ENCODE data around the gene SEC11C. TPM values are rescaled to one million over a fixed set of nuclear protein-coding genes. Genes with fewer than 3 reads are reported as not detected.
A peak's percentile ranks its signal among the peaks of the same experiment; 100 is the strongest.
"Not testable (repeated sequence)": the region's sequence is repeated elsewhere in the genome, so short reads cannot be mapped to it uniquely, and the experiment has no call there.

Gene SEC11C
- total RNA-seq, 2 experiments from 2014 or later: 53.5 to 70.2 TPM

- no peaks in the 10 kb centered on the region for H3K36me3 Mint-ChIP-seq (ENCODE audit: low read depth)
- intact Hi-C loops (cut with DNase I, micrococcal nuclease): no loop called here
- CTCF ChIA-PET: interaction anchor here (1.0 kb wide), 1 partner anchor 14 kb away, joined by 4 read pairs; no protein-coding TSS in a partner anchor
- peaks cover 31% of the 10 kb centered on the region for H3K27me3 Mint-ChIP-seq
- peaks cover 5% of the 10 kb centered on the region for H3K4me1 Mint-ChIP-seq
- H3K4me3 Mint-ChIP-seq: no peak overlapping the region
- no peak overlapping the region for H3K27ac Mint-ChIP-seq
- ATAC-seq (no peak), DNase-seq (no peak)
- no peaks in the 10 kb centered on the region for H3K9me3 Mint-ChIP-seq (ENCODE audit: low read depth)
- POLR2A ChIA-PET: no interaction called here
These were observed 12.6 kb upstream of the SEC11C start for GRCh38 chr18:59127047-59127446.

GRCh38 chr18:59129951-59130703 lies 9.6 kb upstream of the SEC11C start:
- Mint-ChIP-seq H3K27me3 (peaks cover 38% of the 10 kb centered on the region), H3K9me3 (ENCODE audit: low read depth) (no peaks in the 10 kb centered on the region), H3K4me1 (no peaks in the 10 kb centered on the region), H3K27ac (no peak overlapping the region), H3K36me3 (ENCODE audit: low read depth) (no peaks in the 10 kb centered on the region), H3K4me3 (no peak overlapping the region)
- POLR2A ChIA-PET: no interaction called here
- CTCF ChIA-PET: interaction anchor here (0.8 kb wide), 1 partner anchor 11 kb away, joined by 3 read pairs; no protein-coding TSS in a partner anchor
- no peak for ATAC-seq
- DNase-seq: no peak
- intact Hi-C loops (cut with DNase I, micrococcal nuclease): loop anchor here in 1 of 2 experiments (10.0 kb wide), 1 partner anchor 1505 kb away; the partner anchor contains the start of gene NARS1

GRCh38 chr18:59132810-59133465 lies 6.7 kb upstream of the SEC11C start:
- Mint-ChIP-seq H3K27ac (no peak overlapping the region), H3K4me3 (no peak overlapping the region), H3K36me3 (ENCODE audit: low read depth) (no peaks in the 10 kb centered on the region), H3K4me1 (no peaks in the 10 kb centered on the region), H3K27me3 (peaks cover 34% of the 10 kb centered on the region), H3K9me3 (ENCODE audit: low read depth) (no peaks in the 10 kb centered on the region)
- intact Hi-C loops (cut with DNase I, micrococcal nuclease): loop anchor here in 1 of 2 experiments (10.0 kb wide), 1 partner anchor 1508 kb away; the partner anchor contains the start of gene NARS1
- ChIA-PET POLR2A (no interaction called here), CTCF (interaction anchor here (0.6 kb wide), 1 partner anchor 254 kb away, joined by 3 read pairs; no protein-coding TSS in a partner anchor)
- no peak for ATAC-seq
- DNase-seq: no peak

- Mint-ChIP-seq H3K4me3 (peak overlapping the region; percentile 94), H3K4me1 (peaks cover 39% of the 10 kb centered on the region), H3K27ac (peak overlapping the region; percentile 95), H3K9me3 (ENCODE audit: low read depth) (no peaks in the 10 kb centered on the region), H3K27me3 (peaks cover 10% of the 10 kb centered on the region), H3K36me3 (ENCODE audit: low read depth) (peaks cover 6% of the 10 kb centered on the region)
- intact Hi-C loops (cut with DNase I, micrococcal nuclease): loop anchor here (1.0 to 10.0 kb wide), 9 partner anchors 15 to 1514 kb away; partner anchors contain the start of genes LMAN1 (in 1 of the 2), MALT1 (in 1 of the 2), NARS1 (in 1 of the 2) and NEDD4L (in 1 of the 2)
- DNase-seq (peak; percentile 96), ATAC-seq (peak; percentile 89)
- ChIA-PET CTCF (no interaction called here), POLR2A (interaction anchor here (2.6 kb wide), 1 partner anchor 15 kb away, joined by 11 read pairs; no protein-coding TSS in a partner anchor)
These were observed 431 bp upstream of the SEC11C start for GRCh38 chr18:59139291-59139614.

GRCh38 chr18:59140302-59140885 lies 710 bp downstream of the SEC11C start:
- Mint-ChIP-seq H3K4me1 (peaks cover 47% of the 10 kb centered on the region), H3K27me3 (peaks cover 6% of the 10 kb centered on the region), H3K27ac (peak overlapping the region; percentile 95), H3K36me3 (ENCODE audit: low read depth) (peaks cover 6% of the 10 kb centered on the region), H3K4me3 (peak overlapping the region; percentile 94), H3K9me3 (ENCODE audit: low read depth) (no peaks in the 10 kb centered on the region)
- ChIA-PET POLR2A (interaction anchor here (1.9 to 2.6 kb wide), 2 partner anchors 17 to 760 kb away, joined by 6 to 11 read pairs; partner anchors contain the start of gene PMAIP1), CTCF (interaction anchor here (0.6 to 2.3 kb wide), 3 partner anchors 12 to 293 kb away, joined by 3 to 7 read pairs (median 3); no protein-coding TSS in a partner anchor)
- DNase-seq (no peak), ATAC-seq (no peak)
- intact Hi-C loops (cut with DNase I, micrococcal nuclease): loop anchor here (5.0 to 10.0 kb wide), 4 partner anchors 103 to 598 kb away; partner anchors contain the start of gene MALT1 (in 1 of the 2)

GRCh38 chr18:59141294-59142068 lies 1.8 kb downstream of the SEC11C start:
- ChIA-PET CTCF (interaction anchor here (0.9 to 2.3 kb wide), 2 partner anchors 11 to 71 kb away, joined by 3 to 7 read pairs; no protein-coding TSS in a partner anchor), POLR2A (interaction anchor here (1.0 to 2.6 kb wide), 3 partner anchors 11 to 759 kb away, joined by 3 to 11 read pairs (median 6); partner anchors contain the start of gene PMAIP1)
- ATAC-seq (no peak), DNase-seq (no peak)
- Mint-ChIP-seq H3K4me1 (peaks cover 57% of the 10 kb centered on the region), H3K27me3 (no peaks in the 10 kb centered on the region), H3K27ac (peak overlapping the region; percentile 95), H3K36me3 (ENCODE audit: low read depth) (peaks cover 7% of the 10 kb centered on the region), H3K9me3 (ENCODE audit: low read depth) (no peaks in the 10 kb centered on the region), H3K4me3 (peak overlapping the region; percentile 94)
- intact Hi-C loops (cut with DNase I, micrococcal nuclease): loop anchor here (2.0 to 10.0 kb wide), 5 partner anchors 17 to 599 kb away; partner anchors contain the start of gene MALT1 (in 1 of the 2)

GRCh38 chr18:59142274-59142673 lies 2.6 kb downstream of the SEC11C start:
- CTCF ChIA-PET: interaction anchor here (2.3 to 2.4 kb wide), 2 partner anchors 10 to 58 kb away, joined by 7 read pairs; no protein-coding TSS in a partner anchor

GRCh38 chr18:59142800-59143416 lies 3.2 kb downstream of the SEC11C start:
- H3K9me3 Mint-ChIP-seq (ENCODE audit: low read depth); ATAC-seq; H3K27me3 Mint-ChIP-seq; DNase-seq; H3K36me3 Mint-ChIP-seq (ENCODE audit: low read depth): not testable (repeated sequence)
- ChIA-PET POLR2A (interaction anchor here (0.5 to 2.0 kb wide), 2 partner anchors 9 to 19 kb away, joined by 3 to 7 read pairs; no protein-coding TSS in a partner anchor), CTCF (interaction anchor here (0.7 to 2.4 kb wide), 3 partner anchors 9 to 58 kb away, joined by 3 to 7 read pairs (median 7); no protein-coding TSS in a partner anchor)
- peak overlapping the region; percentile 94 for H3K4me3 Mint-ChIP-seq
- H3K27ac Mint-ChIP-seq: peak overlapping the region; percentile 90
- H3K4me1 Mint-ChIP-seq: peaks cover 62% of the 10 kb centered on the region
- intact Hi-C loops (cut with DNase I, micrococcal nuclease): loop anchor here (2.0 to 10.0 kb wide), 5 partner anchors 18 to 601 kb away; partner anchors contain the start of gene MALT1 (in 1 of the 2)

More at GRCh38 chr18:59142274-59142673, 2.6 kb downstream of the SEC11C start:
- Mint-ChIP-seq H3K9me3 (ENCODE audit: low read depth) (no peaks in the 10 kb centered on the region), H3K27me3 (no peaks in the 10 kb centered on the region), H3K36me3 (ENCODE audit: low read depth) (peaks cover 8% of the 10 kb centered on the region), H3K4me3 (peak overlapping the region; percentile 94), H3K4me1 (peaks cover 58% of the 10 kb centered on the region), H3K27ac (peak overlapping the region; percentile 90)
- ATAC-seq (no peak), DNase-seq (peak; percentile 42)
- intact Hi-C loops (cut with DNase I, micrococcal nuclease): loop anchor here (2.0 to 10.0 kb wide), 5 partner anchors 17 to 600 kb away; partner anchors contain the start of gene MALT1 (in 1 of the 2)
- POLR2A ChIA-PET: interaction anchor here (0.5 to 2.0 kb wide), 3 partner anchors 10 to 18 kb away, joined by 3 to 7 read pairs (median 3); no protein-coding TSS in a partner anchor

GRCh38 chr18:59143441-59143840 lies 3.8 kb downstream of the SEC11C start:
- peaks cover 65% of the 10 kb centered on the region for H3K4me1 Mint-ChIP-seq
- peaks cover 11% of the 10 kb centered on the region for H3K36me3 Mint-ChIP-seq (ENCODE audit: low read depth)
- CTCF ChIA-PET: interaction anchor here (0.7 to 2.4 kb wide), 2 partner anchors 9 to 59 kb away, joined by 3 to 7 read pairs; no protein-coding TSS in a partner anchor
- intact Hi-C loops (cut with DNase I, micrococcal nuclease): loop anchor here (2.0 to 10.0 kb wide), 5 partner anchors 19 to 601 kb away; partner anchors contain the start of gene MALT1 (in 1 of the 2)
- POLR2A ChIA-PET: interaction anchor here (2.0 kb wide), 1 partner anchor 20 kb away, joined by 7 read pairs; no protein-coding TSS in a partner anchor
- H3K4me3 Mint-ChIP-seq: peak overlapping the region; percentile 94
- no peak for DNase-seq
- ATAC-seq: no peak
- no peaks in the 10 kb centered on the region for H3K9me3 Mint-ChIP-seq (ENCODE audit: low read depth)
- H3K27me3 Mint-ChIP-seq: no peaks in the 10 kb centered on the region
- peak overlapping the region; percentile 76 for H3K27ac Mint-ChIP-seq
